GM12878 (cell line): ENCODE results near the gene PASK. TPM values are rescaled to one million over a fixed set of nuclear protein-coding genes. Genes with fewer than 3 reads are reported as not detected.
"Not testable (repeated sequence)": the region's sequence is repeated elsewhere in the genome, so short reads cannot be mapped to it uniquely, and the experiment has no call there.

Source experiments
- ATAC-seq: fragments of 200-7000 bp; cut with Tn5 transposase; 3 replicates; pipeline ENCODE4 v1.9.1; 2020; ENCODE audit warnings: mild to moderate bottlenecking, moderate library complexity
- BruUV-seq: library from RNA; stranded (reverse); fragments of 400-500 nt; replicated peaks from 2 replicates; lab custom pipeline; 2021; lab: Mats Ljungman, UMichigan
- CTCF ChIA-PET: fragments of 300-600 bp; sonication (Branson Sonifier 250); formaldehyde crosslinking; extraction: SDS; loops from one replicate; lab custom pipeline; 2021; ENCODE audit warnings: inconsistent platforms; lab: Yijun Ruan, JAX
- POLR2A ChIA-PET: fragments of 350-600 bp; formaldehyde crosslinking; extraction: SDS; loops from one replicate; lab custom pipeline; 2021; ENCODE audit warnings: inconsistent platforms; lab: Charles Lee
- RAD21 ChIA-PET: fragments of 300-600 bp; sonication (Branson Sonifier 250); formaldehyde crosslinking; loops from one replicate; lab custom pipeline; 2023; ENCODE audit warnings: antibody characterized with exemption; ENCODE audit not compliant: unreplicated experiment; lab: Charles Lee
- SMC1A ChIA-PET: fragments of 300-600 bp; sonication (Branson Sonifier 250); formaldehyde crosslinking; loops from one replicate; lab custom pipeline; 2023; ENCODE audit not compliant: unreplicated experiment, uncharacterized antibody; lab: Charles Lee
- DNase-seq: peaks from one replicate; pipeline ENCODE4 v3.0.0-alpha.2; 2011; ENCODE audit warnings: low read depth, low spot score
- FAIRE-seq: peaks from 3 replicates; lab custom pipeline; 2011; peaks lifted over from hg19 to GRCh38; lab: Jason Lieb, UNC
- H2AFZ ChIP-seq: 2 replicates; pipeline ENCODE4 v1.6.0; 2011; ENCODE audit warnings: low read depth, low read length, control low read depth; ENCODE audit not compliant: control insufficient read depth
- H3K27ac ChIP-seq: 2 replicates; pipeline ENCODE4 v1.5.1; 2011; ENCODE audit warnings: control low read depth; ENCODE audit not compliant: control insufficient read depth, insufficient read depth
- H3K27me3 ChIP-seq, 2 experiments: replicated peaks in 1 of 2; 2 replicates each; pipeline versions ENCODE4 v1.6.0 to v1.6.1; 2011; ENCODE audit warnings: low read length in 1 of 2; ENCODE audit not compliant: control insufficient read depth in 2 of 2, insufficient read depth in 2 of 2
- H3K36me3 ChIP-seq, 2 experiments: 2 replicates each; pipeline ENCODE4 v1.5.1; 2011; ENCODE audit warnings: low read length in 1 of 2; ENCODE audit not compliant: control insufficient read depth in 2 of 2, insufficient read depth in 2 of 2
- H3K4me1 ChIP-seq: 2 replicates; pipeline ENCODE4 v1.6.1; 2011; ENCODE audit warnings: mild to moderate bottlenecking, low read length, moderate library complexity, mixed read lengths; ENCODE audit not compliant: control insufficient read depth, insufficient read depth
- H3K4me2 ChIP-seq: 2 replicates; pipeline ENCODE4 v1.6.0; 2011; ENCODE audit warnings: control low read depth; ENCODE audit not compliant: control insufficient read depth, insufficient read depth
- H3K4me3 ChIP-seq: fragments of 200-600 bp; sonication (generic); 2 replicates; pipeline ENCODE4 v1.5.1; 2016
- H3K79me2 ChIP-seq: 2 replicates; pipeline ENCODE4 v1.6.0; 2011; ENCODE audit warnings: low read length; ENCODE audit not compliant: control insufficient read depth, insufficient read depth
- H3K9ac ChIP-seq: 2 replicates; pipeline ENCODE4 v1.8.0; 2011; ENCODE audit warnings: low read length, control low read depth, mixed read lengths; ENCODE audit not compliant: control insufficient read depth, insufficient read depth
- H3K9me3 ChIP-seq: replicated peaks from 3 replicates; pipeline ENCODE4 v1.5.1; 2011; ENCODE audit warnings: mild to moderate bottlenecking, low read length; ENCODE audit not compliant: control insufficient read depth, insufficient read depth
- H4K20me1 ChIP-seq: 2 replicates; pipeline ENCODE4 v1.6.0; 2011; ENCODE audit not compliant: control insufficient read depth, insufficient read depth
- ETV6 ChIP-seq, 2 experiments: fragments of 450-650 bp in 1 of 2; IDR thresholded peaks in 1 of 2; conservative IDR thresholded peaks in 1 of 2; 2 replicates each; pipeline ENCODE4 v1.6.1; 2014; ENCODE audit warnings: antibody characterized with exemption in 1 of 2, borderline replicate concordance in 1 of 2, low read depth in 1 of 2, mild to moderate bottlenecking in 1 of 2, moderate library complexity in 1 of 2
- KDM1A ChIP-seq: fragments of 200-600 bp; sonication (generic); IDR thresholded peaks from 2 replicates; pipeline ENCODE4 v1.6.1; 2016; ENCODE audit warnings: borderline replicate concordance
- NFIC ChIP-seq: IDR thresholded peaks from 2 replicates; pipeline ENCODE4 v1.6.1; 2012; ENCODE audit warnings: low read depth, mild to moderate bottlenecking, inconsistent platforms, low read length, moderate library complexity
- NR2C1 ChIP-seq: fragments of 450-650 bp; IDR thresholded peaks from 2 replicates; pipeline ENCODE4 v1.6.1; 2017; ENCODE audit warnings: antibody characterized with exemption, mild to moderate bottlenecking, moderate library complexity
- USF2 ChIP-seq: IDR thresholded peaks from 2 replicates; pipeline ENCODE4 v1.6.1; 2011; ENCODE audit warnings: low read depth, low read length, improper control_type of control experiment, borderline replicate concordance
- ZZZ3 ChIP-seq: IDR thresholded peaks from 2 replicates; pipeline ENCODE4 v1.6.1; 2011; ENCODE audit warnings: low read depth; ENCODE audit not compliant: control insufficient read depth, insufficient read length
- WGBS: methylation state at CpG from one replicate; pipeline ENCODE4 v1.1.6; 2016; ENCODE audit warnings: low lambda C conversion rate; ENCODE audit not compliant: insufficient replicate concordance, insufficient coverage; ENCODE audit errors: missing lambda C conversion rate; 5-methylcytosine and 5-hydroxymethylcytosine counted together
- in situ Hi-C: fragments of 300-500 bp; cut with MboI; formaldehyde crosslinking; loops from 9 replicates; pipeline ENCODE4 v1.14.3; 2018; ENCODE audit warnings: mixed read lengths
- intact Hi-C: fragments of 100-400 bp; cut with micrococcal nuclease; formaldehyde crosslinking; loops from one replicate; pipeline ENCODE4 v1.14.2; 2022; ENCODE audit not compliant: unreplicated experiment
- polyA plus RNA-seq, 11 experiments: library from polyadenylated mRNA; depleted of rRNA in 4 of 11; unstranded in 6 of 11; stranded (reverse) in 5 of 11; fragments of >200 nt; fragmentation: Nextera tagmentation in 4 of 11; fragmentation: Illumina TruSeq in 1 of 11; extraction: Ambion mirVana in 4 of 11; extraction: Trizol in 1 of 11; gene quantifications; 1 replicate in 1 of 11; 2 replicates in 10 of 11; pipeline versions ENCODE4 v1.2.1 to v1.2.3, GENCODE V29; 2011 to 2016; ENCODE audit warnings: inconsistent platforms in 2 of 11, missing spikeins in 2 of 11, low read depth in 1 of 11
- total RNA-seq, 4 experiments: library from RNA; depleted of rRNA in 3 of 4; stranded (reverse); fragments of >200 nt in 3 of 4; fragmentation: Illumina TruSeq in 1 of 4; extraction: Trizol in 1 of 4; gene quantifications; 2 replicates each; pipeline versions ENCODE4 v1.2.1 to v1.2.3, GENCODE V29; 2013 to 2021
- TF ChIP-seq, protein P1 (sequence below): fragments of 450-650 bp; IDR thresholded peaks from 2 replicates; pipeline ENCODE4 v1.6.1; 2017; ENCODE audit warnings: mild to moderate bottlenecking

PASK gene
- total and polyA plus RNA-seq, 10 of the 15 experiments (the other 5 are each of a cell fraction or from before 2014, with no cell fraction given) = 9.6 to 62.2 (median 28.5) TPM

DNA sequence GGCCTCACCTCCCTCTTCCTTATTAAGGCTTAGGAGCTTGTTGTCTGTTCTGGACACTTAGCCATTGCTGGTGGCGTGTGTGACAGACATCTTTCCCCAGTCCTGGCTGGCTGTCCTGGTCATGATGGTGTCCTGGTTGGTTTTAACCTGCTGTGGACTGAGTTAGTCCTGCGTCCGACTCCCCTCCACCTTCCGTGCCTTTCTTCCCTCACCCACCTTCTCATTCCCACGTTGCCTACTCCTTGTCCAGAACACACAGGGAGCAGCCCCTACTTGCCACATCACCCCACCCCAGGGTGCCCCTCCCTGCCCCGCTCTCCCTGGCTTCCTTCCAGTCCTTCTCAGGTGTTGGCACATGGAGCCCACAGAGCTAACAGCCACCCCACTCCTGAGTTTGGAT, 48.7 kb upstream of the PASK start:
- 54% methylated on average over 6 of the region's 6 CpGs for WGBS
- RAD21 ChIA-PET = no interaction called here

GRCh38 chr2:241197246-241197645, 48.0 kb upstream of the PASK start:
- DNase-seq, H3K4me1 ChIP-seq, H3K79me2 ChIP-seq, BruUV-seq, H3K4me2 ChIP-seq, FAIRE-seq, H4K20me1 ChIP-seq, ATAC-seq, H3K27me3 ChIP-seq, in situ Hi-C loops, H3K9me3 ChIP-seq, SMC1A ChIA-PET, intact Hi-C loops, RAD21 ChIA-PET, H3K9ac ChIP-seq, H3K27ac ChIP-seq, H2AFZ ChIP-seq, CTCF ChIA-PET, H3K4me3 ChIP-seq, POLR2A ChIA-PET, H3K36me3 ChIP-seq: not testable (repeated sequence)
- WGBS = 78% methylated on average over 14 of the region's 14 CpGs

More for the DNA sequence above, 48.7 kb upstream of the PASK start:
- Histone ChIP-seq H3K4me2 (no peak overlapping the region), H2AFZ (no peak overlapping the region), H3K9ac (no peak overlapping the region), H3K36me3 (no peaks in the 10 kb centered on the region), H3K9me3 (no peaks in the 10 kb centered on the region), H3K79me2 (no peaks in the 10 kb centered on the region), H3K4me3 (no peak overlapping the region), H4K20me1 (no peaks in the 10 kb centered on the region), H3K27ac (no peak overlapping the region), H3K27me3 (no peaks in the 10 kb centered on the region), H3K4me1 (no peaks in the 10 kb centered on the region)
- ChIA-PET POLR2A (no interaction called here), SMC1A (no interaction called here), CTCF (no interaction called here)
- ATAC-seq (no peak), DNase-seq (no peak), FAIRE-seq (no peak)
- no TSS peak for BruUV-seq
- intact Hi-C loops = no loop called here
- in situ Hi-C loops = no loop called here
- TF ChIP-seq ETV6 (conservative IDR thresholded peaks at IDR 0.05 in 1 of 2, IDR thresholded peaks at IDR 0.05 in 1 of 2; ENCODE audit: borderline replicate concordance in 1 of 2, low read depth in 1 of 2) = no peak
- TF ChIP-seq KDM1A = no peak
- no peak for TF ChIP-seq NFIC
- no peak for TF ChIP-seq USF2
- TF ChIP-seq ZZZ3 = no peak
- TF ChIP-seq, protein P1, sequence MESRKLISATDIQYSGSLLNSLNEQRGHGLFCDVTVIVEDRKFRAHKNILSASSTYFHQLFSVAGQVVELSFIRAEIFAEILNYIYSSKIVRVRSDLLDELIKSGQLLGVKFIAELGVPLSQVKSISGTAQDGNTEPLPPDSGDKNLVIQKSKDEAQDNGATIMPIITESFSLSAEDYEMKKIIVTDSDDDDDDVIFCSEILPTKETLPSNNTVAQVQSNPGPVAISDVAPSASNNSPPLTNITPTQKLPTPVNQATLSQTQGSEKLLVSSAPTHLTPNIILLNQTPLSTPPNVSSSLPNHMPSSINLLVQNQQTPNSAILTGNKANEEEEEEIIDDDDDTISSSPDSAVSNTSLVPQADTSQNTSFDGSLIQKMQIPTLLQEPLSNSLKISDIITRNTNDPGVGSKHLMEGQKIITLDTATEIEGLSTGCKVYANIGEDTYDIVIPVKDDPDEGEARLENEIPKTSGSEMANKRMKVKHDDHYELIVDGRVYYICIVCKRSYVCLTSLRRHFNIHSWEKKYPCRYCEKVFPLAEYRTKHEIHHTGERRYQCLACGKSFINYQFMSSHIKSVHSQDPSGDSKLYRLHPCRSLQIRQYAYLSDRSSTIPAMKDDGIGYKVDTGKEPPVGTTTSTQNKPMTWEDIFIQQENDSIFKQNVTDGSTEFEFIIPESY = no peak
- TF ChIP-seq NR2C1 = no peak
